8988T (cell line): ENCODE measurements around the gene NTN1.

Experiments
- DNase-seq: peaks from one replicate; pipeline ENCODE4 v3.0.0; 2011

NTN1 gene

DNA sequence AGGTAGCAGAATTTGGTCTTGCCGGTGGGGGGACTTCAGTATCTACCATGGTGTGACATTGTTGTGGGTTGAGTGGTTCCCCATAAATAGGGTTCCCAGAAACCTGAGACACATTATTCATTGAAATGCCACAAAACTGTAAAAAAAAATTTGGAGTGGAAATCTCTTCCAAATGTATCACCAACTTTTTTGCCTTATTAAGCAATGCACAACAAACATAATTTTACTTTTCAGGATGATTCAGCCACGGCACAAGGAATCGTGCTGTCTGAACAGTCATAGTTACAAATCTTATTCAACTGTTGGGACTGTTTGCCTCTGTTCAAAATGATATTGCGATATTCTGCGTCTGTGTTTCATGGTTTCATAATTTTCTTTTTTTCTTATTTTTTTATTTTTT is 181.2 kb downstream of the NTN1 start:
- DNase-seq = no peak

- no peak for DNase-seq
These were observed 182.6 kb downstream of the NTN1 start for GRCh38 chr17:9203771-9204425.

DNA sequence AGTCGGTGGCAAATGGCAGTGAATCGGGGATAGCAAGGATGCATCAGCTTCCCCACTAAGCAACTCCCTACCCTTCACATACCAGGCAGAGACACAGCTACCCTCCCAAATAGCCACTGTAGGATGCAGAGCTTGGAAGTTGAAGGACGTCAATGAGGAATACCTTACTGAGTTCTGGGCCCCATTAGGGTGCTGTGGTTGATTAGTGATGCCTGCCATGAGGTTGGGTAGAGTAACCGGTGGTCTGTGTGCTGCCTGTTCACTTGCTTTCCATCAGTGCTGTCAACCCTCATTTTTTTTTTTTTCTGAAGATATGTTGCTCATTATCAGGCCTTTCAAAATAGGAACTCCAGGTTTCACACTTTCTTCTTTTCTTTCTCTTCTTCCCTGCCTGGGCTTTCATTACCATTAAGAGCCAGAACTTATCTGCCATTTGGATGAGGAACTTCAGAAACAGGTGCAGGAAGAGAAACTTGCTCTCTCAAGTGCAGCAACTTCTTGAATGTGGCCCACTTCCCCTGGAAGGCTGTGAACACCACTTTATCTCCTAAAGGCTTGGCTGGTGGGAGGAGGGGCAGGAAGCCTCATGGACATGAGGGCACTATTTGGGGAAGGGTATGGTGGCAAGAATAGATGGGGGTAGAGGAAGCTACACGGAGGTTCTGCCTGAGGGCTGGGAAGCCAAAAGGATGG is 183.5 kb downstream of the NTN1 start:
- DNase-seq = no peak

DNA sequence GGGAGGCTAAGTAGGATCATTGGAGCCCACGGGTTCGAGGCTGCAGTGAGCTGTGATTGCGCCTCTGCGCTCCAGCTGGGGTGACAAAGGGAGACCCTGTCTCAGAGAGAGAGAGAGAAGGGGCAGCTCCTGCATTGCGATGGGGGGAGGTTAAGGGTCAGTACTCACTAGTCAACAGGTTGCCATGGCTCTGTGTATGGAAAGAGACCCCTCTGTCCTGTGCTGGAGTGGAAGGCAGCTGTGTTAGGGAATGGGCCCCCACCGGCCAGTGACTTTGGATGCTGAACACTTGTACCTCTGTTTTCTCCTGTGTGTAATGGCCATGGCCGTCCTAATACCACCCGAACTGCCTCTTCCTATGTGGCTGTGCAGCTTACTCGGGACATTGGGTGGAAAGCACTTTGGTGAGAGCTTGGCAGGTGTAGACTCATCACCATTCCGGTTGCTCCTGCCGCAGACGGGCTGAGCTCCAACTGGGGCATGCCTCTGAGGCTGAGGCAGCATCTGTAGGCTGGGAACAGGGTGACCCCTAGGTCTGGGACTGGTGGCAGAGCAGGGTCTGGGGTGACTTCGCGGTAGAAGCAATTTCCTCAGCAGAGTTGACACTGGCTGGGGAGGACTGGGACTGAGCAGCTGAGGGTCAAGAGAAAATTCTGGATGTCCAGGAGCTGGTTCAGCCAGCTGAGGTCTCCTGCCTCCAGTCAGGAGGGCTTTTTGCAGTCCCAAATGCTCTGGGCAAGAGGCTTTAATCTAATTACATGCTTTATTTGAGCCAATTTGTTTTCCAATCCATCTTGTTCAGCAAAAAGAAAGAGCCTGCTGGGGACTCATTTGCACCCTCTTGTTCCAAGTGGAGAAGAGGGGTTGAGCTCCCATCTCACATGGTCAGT is 184.5 kb downstream of the NTN1 start:
- DNase-seq = no peak

GRCh38 chr17:9206410-9206703 is 185.0 kb downstream of the NTN1 start:
- DNase-seq = no peak

DNA sequence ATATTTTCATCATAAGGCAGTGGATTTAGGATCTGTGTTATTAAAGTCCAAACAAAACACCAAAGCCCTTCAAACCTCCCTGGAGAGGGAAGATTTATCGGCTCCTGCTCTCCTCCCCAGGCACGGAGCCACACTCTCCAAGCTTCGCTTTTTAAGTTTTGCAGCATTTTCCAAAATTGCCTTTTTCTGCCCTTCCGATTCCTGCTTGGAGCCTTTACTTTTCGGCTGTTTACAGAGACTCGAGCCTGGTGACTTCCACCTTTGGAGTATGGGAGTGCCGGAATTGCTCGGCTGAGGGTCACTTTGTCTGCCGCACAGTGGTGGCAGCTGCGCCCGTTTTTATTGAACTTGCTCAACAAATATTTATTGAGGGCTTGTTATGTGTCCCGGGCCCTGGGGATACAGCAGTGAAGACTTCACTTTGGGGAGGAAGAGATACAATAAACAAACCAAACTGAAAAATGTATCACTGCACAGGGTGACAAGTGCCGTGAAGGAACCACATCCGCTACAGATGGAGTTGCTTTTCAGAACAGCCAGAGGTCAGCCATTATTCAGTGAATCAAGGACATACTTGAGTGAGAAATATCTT is 185.5 kb downstream of the NTN1 start:
- no peak for DNase-seq

GRCh38 chr17:9208381-9209105 is 187.2 kb downstream of the NTN1 start:
- DNase-seq = no peak

DNA sequence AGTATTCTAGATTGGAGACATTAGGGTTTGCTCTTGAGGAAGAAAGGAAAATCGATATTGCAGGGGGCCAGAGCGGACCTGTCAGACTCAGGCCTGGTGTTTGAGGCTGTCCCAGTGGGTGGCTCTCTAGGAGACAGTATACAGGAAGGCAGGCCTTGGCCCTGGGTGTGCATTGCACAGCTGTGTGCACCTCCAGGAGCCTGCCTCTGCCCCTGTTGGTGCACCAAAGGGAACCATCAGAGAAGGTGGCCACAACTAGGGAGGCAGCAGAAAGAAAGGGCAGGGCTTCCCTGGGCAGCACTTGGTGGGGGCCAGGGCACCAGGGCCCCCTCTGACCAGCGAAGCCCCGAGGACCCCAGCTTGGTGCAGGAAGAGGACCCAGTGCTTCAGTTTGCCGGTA is 188.0 kb downstream of the NTN1 start:
- DNase-seq = no peak

GRCh38 chr17:9209781-9210370 is 188.6 kb downstream of the NTN1 start:
- no peak for DNase-seq

GRCh38 chr17:9211133-9211765 is 189.9 kb downstream of the NTN1 start:
- no peak for DNase-seq

GRCh38 chr17:9212376-9213302 is 191.3 kb downstream of the NTN1 start:
- DNase-seq = no peak

DNA sequence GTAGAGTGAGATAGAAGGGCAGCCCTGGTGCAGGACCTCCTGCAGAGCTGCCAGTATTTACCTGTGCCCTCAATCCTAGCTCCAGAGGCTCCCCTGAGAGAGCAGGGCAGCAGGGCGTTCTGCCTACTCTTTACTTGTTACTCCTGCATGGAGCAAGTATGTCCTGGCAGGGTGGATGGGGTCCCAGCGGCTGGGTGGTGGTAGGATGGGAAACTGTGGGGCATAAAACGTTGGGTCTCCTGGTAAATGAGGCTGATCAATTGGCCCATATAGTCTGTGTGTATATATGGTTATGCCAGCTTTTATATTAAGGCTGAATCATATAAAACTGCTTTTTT is 192.0 kb downstream of the NTN1 start:
- no peak for DNase-seq

DNA sequence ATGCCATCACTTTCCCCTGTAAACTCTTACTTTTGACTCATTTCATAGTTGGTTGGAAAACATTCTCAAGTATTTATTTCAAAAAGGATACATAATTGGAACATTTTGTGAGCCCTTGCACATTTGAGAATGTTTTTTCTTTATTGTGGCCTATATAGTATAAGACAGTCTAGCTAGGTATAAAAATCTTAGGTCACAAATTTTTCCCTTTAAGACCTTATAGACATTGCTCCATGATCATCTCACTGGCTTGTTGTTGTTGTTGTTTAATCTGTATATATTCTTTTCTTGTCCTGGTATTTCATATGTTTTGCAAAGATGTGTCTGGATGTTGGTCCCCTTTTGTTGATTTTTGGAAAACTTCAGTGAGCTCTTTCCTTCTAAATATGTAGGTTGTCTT is 194.2 kb downstream of the NTN1 start:
- no peak for DNase-seq

GRCh38 chr17:9217151-9218056 is 196.1 kb downstream of the NTN1 start:
- no peak for DNase-seq

GRCh38 chr17:9218064-9218635 is 196.8 kb downstream of the NTN1 start:
- DNase-seq = no peak

- no peak for DNase-seq
These were observed 197.6 kb downstream of the NTN1 start for GRCh38 chr17:9218911-9219310.

DNA sequence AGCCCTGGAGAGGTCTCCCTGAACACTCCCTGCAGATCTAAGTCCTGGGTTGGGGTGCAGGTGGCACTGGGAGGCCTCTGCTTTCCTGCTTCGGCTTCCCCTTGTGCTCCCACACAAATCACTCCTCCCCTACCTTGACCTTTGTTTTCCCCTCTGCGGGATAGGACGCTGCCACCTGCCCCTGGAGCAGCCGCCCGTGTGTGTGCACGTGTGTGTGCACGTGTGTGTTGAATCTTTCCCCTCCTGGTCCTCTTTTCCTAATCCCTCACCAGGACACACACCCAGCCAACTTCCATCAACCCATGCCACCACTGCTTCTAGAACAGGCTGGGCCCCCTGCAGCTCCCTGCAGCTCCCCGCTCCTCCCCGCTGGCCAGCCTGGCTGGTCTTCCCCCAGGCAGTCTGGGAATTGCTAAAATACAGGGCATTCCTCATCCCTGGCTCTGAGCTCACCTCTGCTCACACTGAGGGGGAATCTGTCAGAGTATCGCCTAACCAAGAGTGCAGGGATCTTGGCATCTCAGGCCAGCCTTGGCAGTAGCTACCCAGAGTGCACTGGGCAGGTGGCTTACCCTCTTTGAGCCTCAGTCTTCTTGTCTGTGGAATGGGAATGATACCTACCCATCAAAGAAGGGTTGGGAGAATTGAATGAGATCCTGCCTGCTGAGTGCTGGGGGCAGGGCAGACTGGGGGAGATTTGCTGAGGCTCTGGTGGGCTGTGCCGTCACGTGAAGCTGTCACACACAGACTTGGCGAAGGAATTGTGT is 198.5 kb downstream of the NTN1 start:
- DNase-seq = no peak

GRCh38 chr17:9220398-9221146 is 199.3 kb downstream of the NTN1 start:
- no peak for DNase-seq
